G401.6 (cell line): ENCODE results near the gene IL1RL1.

ENCODE experiments used
- FAIRE-seq: peaks from 2 replicates; lab custom pipeline; 2012; peaks lifted over from hg19 to GRCh38; lab: Jason Lieb, UNC

The IL1RL1 gene

DNA sequence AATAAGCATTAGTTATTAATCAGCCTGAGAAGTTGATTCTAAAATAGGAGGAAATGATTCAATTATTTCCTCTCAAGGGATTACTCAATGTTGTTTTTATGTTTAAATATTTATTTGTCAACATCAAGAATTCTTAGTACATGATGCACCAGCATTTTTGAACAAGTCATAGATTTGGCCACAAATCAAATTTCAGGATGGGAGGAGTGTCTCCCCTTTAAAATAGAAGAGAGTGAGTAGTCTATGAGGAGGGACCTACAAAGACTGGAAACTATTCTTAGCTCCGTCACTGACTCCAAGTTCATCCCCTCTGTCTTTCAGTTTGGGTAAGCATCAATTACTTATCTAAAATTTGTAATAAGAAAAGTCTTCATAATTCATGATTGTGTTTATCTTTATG is 25.6 kb downstream of the IL1RL1 start:
- no peak for FAIRE-seq

DNA sequence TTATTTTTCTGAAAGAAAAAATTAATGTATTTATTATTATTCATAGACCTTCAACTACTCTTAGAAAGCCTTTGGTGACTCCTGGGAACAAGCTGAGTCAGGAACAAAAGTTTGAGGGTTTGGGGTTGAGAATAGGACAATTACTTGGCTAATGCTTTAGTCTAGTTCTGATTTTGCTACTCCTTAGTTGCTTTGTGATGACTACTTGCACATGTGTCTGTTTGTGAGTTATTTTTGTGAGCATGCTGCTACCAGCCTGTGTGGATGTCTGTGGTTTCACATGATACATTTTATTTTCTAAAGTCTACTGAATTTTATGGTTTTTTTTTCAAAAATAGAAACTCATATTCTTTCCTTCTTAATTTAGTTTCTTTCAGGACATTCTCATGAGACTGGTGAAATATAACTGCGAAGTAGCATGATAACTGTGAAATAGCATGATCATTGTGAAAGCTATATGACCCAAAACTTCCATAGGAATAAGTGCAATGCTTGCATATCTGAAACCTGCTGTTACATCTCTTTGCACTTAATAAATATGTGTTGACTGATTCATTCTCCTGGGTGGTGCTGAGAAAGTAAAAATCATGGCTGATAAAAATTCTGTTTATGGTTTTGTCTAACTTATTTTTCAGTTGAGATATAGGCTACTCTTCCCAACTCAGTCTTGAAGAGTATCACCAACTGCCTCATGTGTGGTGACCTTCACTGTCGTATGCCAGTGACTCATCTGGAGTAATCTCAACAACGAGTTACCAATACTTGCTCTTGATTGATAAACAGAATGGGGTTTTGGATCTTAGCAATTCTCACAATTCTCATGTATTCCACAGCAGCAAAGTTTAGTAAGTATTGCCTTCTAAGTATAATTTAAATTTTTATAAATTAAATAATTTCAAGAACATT is 26.4 kb downstream of the IL1RL1 start:
- no peak for FAIRE-seq

- no peak for FAIRE-seq
These were observed 29.4 kb downstream of the IL1RL1 start for GRCh38 chr2:102340778-102341177.

GRCh38 chr2:102342888-102343287 is 31.5 kb downstream of the IL1RL1 start:
- no peak for FAIRE-seq

GRCh38 chr2:102344397-102344796 is 33.0 kb downstream of the IL1RL1 start:
- FAIRE-seq: no peak

- no peak for FAIRE-seq
These were observed 34.1 kb downstream of the IL1RL1 start for GRCh38 chr2:102345329-102345920.

DNA sequence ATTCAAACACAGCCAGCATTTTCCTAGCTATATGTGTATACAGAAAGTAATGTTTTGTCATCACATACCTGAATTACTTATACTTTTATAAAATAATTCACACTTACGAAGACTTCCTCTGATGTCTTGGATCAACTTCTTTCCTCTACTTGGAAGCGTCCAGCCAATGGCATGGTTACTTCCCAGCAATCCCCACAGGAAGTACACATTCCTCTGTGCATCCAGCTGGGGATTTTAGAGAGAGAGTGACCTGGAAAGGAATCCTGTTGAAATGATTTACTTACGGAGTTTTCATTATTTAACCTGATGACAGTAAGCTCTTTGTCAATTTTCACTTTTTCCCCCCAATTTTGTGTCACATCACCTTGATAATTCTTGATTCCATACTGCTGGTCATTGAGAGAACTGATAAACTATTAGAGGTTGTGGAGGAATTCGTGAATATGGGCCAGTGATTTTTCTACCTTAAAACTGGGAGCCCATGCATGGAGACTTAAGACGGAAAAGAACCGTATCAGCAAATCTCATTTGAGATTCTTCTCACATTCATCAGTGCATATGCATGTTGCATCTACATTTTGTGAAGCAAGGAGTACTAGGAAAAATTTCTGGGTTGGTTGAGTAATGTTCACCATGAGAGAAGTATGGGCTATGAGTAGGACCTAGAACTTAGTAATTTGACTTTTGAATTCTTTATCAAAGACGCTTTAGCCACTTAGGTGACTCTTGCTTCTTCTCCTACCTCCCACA is 35.2 kb downstream of the IL1RL1 start:
- FAIRE-seq: no peak

GRCh38 chr2:102350137-102350793 is 38.9 kb downstream of the IL1RL1 start:
- no peak for FAIRE-seq

- FAIRE-seq: no peak
These were observed 44.4 kb downstream of the IL1RL1 start, which contains the start of gene IL18R1 for GRCh38 chr2:102355526-102356380. TSS of gene IL18R1 (plus strand) at chr2:102355796. CDS start at chr2:102362661, 6,865 bp downstream.

GRCh38 chr2:102356381-102356712 is 45.0 kb downstream of the IL1RL1 start:
- FAIRE-seq: no peak

GRCh38 chr2:102356741-102357140 is 45.4 kb downstream of the IL1RL1 start:
- no peak for FAIRE-seq

GRCh38 chr2:102357937-102358336 is 46.6 kb downstream of the IL1RL1 start:
- FAIRE-seq: no peak

- FAIRE-seq: no peak
These were observed 47.1 kb downstream of the IL1RL1 start for GRCh38 chr2:102358496-102358895.

GRCh38 chr2:102359527-102359926 is 48.2 kb downstream of the IL1RL1 start:
- no peak for FAIRE-seq

DNA sequence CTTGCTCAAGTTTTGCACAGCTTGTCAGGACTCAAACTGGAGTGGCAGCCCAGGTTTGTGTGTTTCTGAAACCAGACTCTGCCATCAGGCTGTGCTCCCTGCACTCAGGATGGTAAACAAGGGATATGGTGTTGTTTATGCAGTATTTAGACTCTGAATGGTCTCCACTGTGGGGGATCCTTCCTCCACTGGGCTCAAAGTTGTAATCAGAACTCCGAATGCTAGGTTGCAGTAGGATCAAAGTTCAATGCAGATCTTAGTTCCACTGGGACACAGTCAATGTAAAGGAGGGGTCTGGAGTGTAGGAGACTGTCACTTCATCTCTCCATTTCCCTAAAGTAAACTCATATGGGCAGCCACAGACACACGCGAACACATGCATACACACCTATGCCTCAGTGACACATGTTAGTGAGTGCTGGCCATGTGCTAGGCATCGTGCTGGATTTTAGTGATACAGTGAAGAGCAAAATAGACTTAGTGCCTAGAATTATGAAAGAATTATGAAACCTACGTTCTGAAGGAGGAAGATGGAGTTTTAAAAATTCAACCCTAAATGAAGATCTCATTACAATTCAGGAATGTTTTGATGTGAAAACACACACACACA is 50.4 kb downstream of the IL1RL1 start:
- no peak for FAIRE-seq

DNA sequence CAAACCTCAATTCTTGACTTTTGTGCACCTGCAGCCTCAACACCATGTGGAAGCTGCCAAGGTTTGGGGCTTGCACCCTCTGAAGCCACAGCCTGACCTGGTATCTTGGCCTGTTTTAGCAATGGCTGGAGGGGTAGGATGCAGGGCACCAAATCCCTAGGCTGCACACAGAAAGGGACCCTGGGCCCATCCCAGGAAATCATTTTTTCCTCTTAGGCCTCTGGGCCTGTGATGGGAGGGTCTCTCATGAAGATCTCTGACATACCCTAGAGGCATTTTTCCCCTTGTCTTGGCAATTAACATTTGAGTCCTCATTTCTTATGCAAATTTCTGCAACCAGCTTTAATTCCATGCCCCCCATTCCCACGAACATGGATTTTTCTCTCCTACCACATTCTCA is 54.4 kb downstream of the IL1RL1 start:
- no peak for FAIRE-seq

- FAIRE-seq: no peak
These were observed 55.2 kb downstream of the IL1RL1 start for GRCh38 chr2:102366406-102367112.

GRCh38 chr2:102367331-102367971 is 56.1 kb downstream of the IL1RL1 start:
- FAIRE-seq: no peak

- FAIRE-seq: no peak
These were observed 57.2 kb downstream of the IL1RL1 start for GRCh38 chr2:102368461-102369109.
